RWPE1 (cell line): ENCODE results near the gene FCER1A.

Experiments
- CTCF ChIA-PET: fragments of 350-600 bp; sonication (Branson Sonifier 250); formaldehyde crosslinking; extraction: SDS; loops from one replicate; lab custom pipeline; 2021; lab: Yijun Ruan, JAX
- POLR2A ChIA-PET: fragments of 400-600 bp; formaldehyde crosslinking; extraction: SDS; loops from one replicate; lab custom pipeline; 2020; ENCODE audit warnings: antibody characterized with exemption; ENCODE audit not compliant: low non-redundant PET; lab: Yijun Ruan, JAX
- DNase-seq: peaks from one replicate; pipeline ENCODE4 v3.0.0; 2012; ENCODE audit warnings: low spot score
- H3K27ac ChIP-seq: fragments of 450-650 bp; 2 replicates; pipeline ENCODE4 v1.5.1; 2017
- TF ChIP-seq, protein P1 (sequence below): fragments of 450-650 bp; conservative IDR thresholded peaks from 2 replicates; pipeline ENCODE4 v1.5.1; 2017; ENCODE audit warnings: low read depth, mild to moderate bottlenecking

FCER1A gene

DNA sequence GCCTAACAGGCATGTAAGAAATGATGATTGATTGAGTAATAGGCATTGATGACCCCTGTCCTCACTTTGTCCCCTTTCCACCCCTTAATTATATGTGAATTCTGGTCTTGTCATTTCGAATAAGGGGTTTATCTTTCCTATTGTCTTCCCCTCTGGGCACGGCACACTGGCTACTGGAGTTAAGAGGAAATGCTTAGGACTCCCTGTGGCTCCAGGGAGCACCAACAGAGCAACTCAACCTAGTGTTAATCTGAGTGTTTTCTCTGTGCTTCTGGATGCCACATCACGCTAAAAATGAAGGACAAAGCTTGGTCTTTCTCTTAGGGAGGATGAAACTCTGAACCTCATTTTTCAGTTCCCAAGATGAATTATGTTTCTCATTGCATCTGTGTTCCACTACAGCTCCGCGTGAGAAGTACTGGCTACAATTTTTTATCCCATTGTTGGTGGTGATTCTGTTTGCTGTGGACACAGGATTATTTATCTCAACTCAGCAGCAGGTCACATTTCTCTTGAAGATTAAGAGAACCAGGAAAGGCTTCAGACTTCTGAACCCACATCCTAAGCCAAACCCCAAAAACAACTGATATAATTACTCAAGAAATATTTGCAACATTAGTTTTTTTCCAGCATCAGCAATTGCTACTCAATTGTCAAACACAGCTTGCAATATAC, 5.3 kb downstream of the FCER1A start:
- POLR2A ChIA-PET = no interaction called here
- DNase-seq = no peak
- TF ChIP-seq, protein P1, sequence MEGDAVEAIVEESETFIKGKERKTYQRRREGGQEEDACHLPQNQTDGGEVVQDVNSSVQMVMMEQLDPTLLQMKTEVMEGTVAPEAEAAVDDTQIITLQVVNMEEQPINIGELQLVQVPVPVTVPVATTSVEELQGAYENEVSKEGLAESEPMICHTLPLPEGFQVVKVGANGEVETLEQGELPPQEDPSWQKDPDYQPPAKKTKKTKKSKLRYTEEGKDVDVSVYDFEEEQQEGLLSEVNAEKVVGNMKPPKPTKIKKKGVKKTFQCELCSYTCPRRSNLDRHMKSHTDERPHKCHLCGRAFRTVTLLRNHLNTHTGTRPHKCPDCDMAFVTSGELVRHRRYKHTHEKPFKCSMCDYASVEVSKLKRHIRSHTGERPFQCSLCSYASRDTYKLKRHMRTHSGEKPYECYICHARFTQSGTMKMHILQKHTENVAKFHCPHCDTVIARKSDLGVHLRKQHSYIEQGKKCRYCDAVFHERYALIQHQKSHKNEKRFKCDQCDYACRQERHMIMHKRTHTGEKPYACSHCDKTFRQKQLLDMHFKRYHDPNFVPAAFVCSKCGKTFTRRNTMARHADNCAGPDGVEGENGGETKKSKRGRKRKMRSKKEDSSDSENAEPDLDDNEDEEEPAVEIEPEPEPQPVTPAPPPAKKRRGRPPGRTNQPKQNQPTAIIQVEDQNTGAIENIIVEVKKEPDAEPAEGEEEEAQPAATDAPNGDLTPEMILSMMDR = no peak
- H3K27ac ChIP-seq = no peak overlapping the region
- CTCF ChIA-PET = no interaction called here

DNA sequence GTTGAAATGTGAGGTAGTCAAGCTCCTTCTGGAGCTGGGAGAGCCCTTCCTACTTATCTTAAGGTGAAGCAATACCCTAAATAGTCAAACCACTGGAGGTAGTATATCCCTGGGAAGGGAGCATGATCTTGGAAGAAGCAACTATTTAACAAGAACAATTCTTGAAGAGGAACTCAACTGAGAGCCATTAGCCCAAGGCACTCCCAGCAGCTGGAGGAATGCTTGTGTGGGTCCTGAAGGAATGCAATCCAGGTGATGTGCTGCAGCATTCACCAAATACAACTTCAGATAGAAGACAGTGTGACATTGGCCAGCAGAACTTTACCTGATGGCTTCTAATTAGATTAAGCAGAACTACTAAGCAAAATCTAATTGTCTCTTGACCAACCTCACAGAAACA, 9.5 kb downstream of the FCER1A start:
- ChIA-PET POLR2A (no interaction called here), CTCF (no interaction called here)
- no peak for DNase-seq
- no peak overlapping the region for H3K27ac ChIP-seq
- TF ChIP-seq, protein P1 = no peak

DNA sequence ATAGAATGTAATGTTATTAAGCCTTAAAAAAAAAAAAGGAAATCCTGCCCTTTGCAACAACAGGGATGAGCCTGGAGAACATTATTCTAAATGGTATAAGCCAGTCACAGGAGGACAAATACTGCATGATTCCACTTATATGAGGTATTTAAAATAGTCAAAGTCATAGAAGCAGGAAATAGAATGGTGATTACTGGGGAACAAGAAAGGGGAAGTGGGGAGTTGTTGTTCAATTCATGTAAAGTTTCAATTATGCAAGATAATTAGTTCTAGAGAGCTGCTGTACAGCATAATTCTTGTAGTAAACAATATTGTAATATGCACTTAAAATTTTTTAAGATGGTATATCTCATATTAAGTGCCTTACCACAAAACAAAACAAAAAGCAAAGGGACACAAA, 13.2 kb downstream of the FCER1A start:
- CTCF ChIA-PET = no interaction called here
- no peak overlapping the region for H3K27ac ChIP-seq
- POLR2A ChIA-PET = no interaction called here
- DNase-seq = no peak
- TF ChIP-seq, protein P1 = no peak

DNA sequence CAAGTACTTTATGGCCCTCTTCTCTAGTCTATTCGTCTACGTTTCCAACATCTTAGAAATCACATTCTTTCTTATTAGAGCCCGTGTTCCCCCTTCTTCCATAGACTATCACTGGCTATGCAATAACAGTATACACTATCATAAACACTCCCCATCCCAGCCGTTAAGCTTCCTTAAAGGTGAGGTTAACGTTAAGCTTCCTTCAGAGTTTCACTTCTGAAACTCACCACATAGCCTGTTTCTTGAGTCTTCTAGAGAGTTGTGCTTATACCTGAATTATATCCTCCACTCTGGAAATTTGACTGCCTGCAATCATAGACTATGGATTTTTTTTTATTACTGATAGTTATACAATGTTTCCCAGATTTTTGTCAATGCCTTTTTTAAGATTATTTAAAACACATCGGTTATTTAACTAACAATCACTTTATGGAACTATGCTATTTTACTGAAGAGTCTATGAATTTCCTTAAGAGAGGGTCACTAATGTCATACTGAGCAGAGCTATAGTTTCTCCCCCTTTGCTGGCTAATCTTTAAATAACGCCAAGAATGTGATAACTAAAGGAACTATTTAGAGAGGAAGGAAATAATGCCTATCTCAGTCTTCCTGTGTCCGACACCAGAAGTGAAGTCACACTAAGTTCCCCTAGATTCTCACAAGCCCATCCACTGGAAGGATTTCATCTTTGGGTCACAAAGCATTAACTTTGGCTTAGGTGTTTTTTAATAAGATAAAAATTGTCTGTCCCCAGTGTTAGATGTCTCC, 16.8 kb downstream of the FCER1A start:
- TF ChIP-seq, protein P1 = no peak
- ChIA-PET CTCF (no interaction called here), POLR2A (no interaction called here)
- no peak for DNase-seq
- H3K27ac ChIP-seq = no peak overlapping the region

DNA sequence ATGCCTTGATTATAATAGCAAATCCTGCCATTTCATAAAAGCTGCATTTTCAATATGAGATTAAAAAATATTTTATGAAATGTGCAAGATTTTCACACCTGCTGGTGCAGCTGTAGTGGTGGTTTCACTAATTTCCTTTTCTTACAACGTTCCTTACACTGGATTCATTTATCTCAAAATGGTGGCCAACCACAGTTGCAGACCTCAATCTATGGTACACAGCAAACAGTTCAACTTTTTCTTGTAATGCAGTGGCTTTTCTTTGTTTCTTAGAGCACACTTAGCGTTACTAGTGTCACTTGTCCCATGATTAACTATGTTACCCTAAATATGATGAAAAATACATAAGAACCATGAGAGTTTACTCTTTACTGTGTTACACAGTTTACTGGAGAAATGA, 32.7 kb downstream of the FCER1A start:
- CTCF ChIA-PET = no interaction called here
- H3K27ac ChIP-seq = no peak overlapping the region
- POLR2A ChIA-PET = no interaction called here
- TF ChIP-seq, protein P1 = no peak
- no peak for DNase-seq

DNA sequence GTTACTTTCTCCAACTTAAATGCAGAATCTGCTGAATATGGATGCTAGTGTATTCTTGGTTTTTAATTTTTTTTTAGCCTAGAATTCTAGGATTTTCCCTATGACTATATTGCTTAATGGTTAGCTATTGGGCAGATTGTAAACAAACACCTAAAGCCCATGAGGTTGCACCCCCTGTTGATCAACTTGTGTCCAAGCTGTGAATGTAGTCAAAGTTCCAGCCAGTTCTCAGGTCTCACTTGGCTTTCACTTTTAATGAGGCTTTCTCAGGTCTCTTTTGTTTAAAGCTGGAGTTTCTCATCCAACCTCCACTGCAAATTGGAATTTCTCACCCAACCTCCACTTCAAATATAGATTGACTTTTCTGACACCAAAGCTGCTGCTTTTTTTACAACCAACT, 35.9 kb downstream of the FCER1A start:
- no peak overlapping the region for H3K27ac ChIP-seq
- POLR2A ChIA-PET = no interaction called here
- DNase-seq = no peak
- CTCF ChIA-PET = no interaction called here
- TF ChIP-seq, protein P1 = no peak
